Fibroblast of skin of right quadriceps (primary cell): ENCODE results near the gene ABCA6.
A peak's percentile ranks its signal among the peaks of the same experiment; 100 is the strongest.
"Not testable (repeated sequence)": the region's sequence is repeated elsewhere in the genome, so short reads cannot be mapped to it uniquely, and the experiment has no call there.

Source experiments
- DNase-seq: peaks from one replicate; pipeline ENCODE4 v3.0.0-alpha.2; 2013

The ABCA6 gene, protein sequence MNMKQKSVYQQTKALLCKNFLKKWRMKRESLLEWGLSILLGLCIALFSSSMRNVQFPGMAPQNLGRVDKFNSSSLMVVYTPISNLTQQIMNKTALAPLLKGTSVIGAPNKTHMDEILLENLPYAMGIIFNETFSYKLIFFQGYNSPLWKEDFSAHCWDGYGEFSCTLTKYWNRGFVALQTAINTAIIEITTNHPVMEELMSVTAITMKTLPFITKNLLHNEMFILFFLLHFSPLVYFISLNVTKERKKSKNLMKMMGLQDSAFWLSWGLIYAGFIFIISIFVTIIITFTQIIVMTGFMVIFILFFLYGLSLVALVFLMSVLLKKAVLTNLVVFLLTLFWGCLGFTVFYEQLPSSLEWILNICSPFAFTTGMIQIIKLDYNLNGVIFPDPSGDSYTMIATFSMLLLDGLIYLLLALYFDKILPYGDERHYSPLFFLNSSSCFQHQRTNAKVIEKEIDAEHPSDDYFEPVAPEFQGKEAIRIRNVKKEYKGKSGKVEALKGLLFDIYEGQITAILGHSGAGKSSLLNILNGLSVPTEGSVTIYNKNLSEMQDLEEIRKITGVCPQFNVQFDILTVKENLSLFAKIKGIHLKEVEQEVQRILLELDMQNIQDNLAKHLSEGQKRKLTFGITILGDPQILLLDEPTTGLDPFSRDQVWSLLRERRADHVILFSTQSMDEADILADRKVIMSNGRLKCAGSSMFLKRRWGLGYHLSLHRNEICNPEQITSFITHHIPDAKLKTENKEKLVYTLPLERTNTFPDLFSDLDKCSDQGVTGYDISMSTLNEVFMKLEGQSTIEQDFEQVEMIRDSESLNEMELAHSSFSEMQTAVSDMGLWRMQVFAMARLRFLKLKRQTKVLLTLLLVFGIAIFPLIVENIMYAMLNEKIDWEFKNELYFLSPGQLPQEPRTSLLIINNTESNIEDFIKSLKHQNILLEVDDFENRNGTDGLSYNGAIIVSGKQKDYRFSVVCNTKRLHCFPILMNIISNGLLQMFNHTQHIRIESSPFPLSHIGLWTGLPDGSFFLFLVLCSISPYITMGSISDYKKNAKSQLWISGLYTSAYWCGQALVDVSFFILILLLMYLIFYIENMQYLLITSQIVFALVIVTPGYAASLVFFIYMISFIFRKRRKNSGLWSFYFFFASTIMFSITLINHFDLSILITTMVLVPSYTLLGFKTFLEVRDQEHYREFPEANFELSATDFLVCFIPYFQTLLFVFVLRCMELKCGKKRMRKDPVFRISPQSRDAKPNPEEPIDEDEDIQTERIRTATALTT (N-terminal part only)

GRCh38 chr17:69141431-69142174 lies at the start of gene ABCA6:
TSS of gene ABCA6 (minus strand) at chr17:69141895. CDS start at chr17:69140703, 1,192 bp downstream.
- DNase-seq: peak; percentile 27

DNA sequence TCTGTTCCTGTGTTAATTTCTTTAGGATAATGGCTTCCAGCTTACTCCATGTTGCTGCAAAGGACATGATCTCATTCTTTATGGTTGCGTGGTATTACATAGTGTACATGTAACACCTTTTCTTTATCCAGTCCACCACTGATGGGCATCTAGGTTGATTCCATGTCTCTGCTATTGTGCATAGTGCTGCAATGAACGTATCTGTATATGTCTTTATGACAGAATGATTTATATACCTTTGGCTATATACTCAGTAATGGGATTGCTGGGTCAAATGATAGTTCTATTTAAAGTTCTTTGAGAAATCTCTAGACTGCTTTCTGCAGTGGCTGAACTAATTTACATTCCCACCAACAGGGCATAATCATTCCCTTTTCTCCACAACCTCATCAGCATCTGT lies 47.1 kb upstream of the ABCA6 start:
- no peak for DNase-seq

DNA sequence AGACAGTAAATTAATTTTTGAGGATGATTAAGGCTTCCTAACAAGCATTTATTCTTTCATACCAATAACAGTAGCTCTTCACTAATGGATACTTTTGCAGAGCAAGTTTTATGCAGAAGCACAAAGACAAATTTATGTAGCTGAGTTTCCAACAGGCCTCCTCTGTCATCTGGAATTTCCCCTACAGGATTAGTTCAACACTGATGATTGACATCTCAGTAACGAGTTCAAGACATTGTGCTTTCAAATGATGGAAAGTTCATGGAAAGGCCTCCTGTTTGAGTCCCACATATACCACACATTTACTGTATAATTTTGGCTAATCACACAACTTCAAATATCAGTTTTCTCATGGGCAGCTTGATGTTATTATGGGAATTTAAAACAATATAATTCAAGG lies 46.4 kb upstream of the ABCA6 start:
- DNase-seq: no peak

DNA sequence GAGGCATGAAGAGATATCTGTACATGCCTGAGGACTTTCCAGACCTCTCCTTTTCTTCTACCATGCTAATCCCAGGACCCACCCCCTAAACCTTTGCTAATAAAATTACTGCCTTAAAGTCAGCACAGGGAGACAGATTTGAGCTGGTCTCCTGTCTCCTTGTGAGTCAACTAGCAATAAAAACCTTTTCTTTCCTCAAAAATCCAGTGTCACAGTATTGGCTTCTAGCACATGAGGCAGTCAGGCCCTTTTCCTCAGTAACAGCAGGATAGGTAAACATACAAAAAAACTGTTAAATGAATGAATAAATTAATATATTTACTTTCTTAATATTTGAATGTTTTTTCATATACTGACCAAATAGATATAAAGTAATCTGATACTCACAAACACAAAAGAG lies 45.6 kb upstream of the ABCA6 start:
- no peak for DNase-seq

- DNase-seq: peak; percentile 27
These were observed 37.7 kb upstream of the ABCA6 start for GRCh38 chr17:69179227-69179952.

DNA sequence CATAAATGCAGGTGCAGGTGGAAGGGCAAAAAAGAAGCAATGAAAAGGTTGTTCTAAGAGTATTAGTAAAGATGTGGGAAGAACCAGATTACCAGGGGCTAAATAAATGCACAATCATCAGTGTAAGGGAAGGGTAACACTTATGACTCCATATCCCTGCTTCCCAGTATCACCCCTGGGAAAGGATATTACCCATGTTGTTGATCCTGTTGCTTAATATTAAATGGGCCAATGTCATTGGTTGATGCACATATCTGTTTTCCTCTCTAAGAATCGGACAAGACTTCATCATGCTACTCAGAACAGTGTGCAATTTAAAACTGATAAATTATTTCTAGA lies 34.7 kb upstream of the ABCA6 start:
- DNase-seq: no peak

GRCh38 chr17:69175625-69176456 lies 34.1 kb upstream of the ABCA6 start:
- peak; percentile 70 for DNase-seq

GRCh38 chr17:69175262-69175624 lies 33.5 kb upstream of the ABCA6 start:
- no peak for DNase-seq

DNA sequence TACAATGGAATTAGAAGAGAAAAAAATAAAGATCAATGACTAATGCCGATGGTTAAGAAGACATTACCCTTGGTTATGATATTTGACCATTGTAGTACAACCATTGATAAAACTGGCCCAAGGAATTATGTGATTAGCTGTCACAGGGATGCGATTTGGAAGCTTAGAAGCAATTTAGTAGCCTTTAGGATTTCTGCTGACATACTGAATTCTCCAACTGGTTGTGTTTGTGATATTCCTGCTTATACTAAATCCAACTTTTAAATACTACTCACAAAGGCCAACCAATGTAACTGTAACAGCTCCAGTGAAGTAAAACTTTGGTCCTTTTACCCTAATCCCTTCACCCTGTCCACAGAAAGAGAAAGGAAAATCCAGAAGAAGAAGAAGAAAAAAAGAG lies 31.4 kb upstream of the ABCA6 start:
- DNase-seq: no peak

DNA sequence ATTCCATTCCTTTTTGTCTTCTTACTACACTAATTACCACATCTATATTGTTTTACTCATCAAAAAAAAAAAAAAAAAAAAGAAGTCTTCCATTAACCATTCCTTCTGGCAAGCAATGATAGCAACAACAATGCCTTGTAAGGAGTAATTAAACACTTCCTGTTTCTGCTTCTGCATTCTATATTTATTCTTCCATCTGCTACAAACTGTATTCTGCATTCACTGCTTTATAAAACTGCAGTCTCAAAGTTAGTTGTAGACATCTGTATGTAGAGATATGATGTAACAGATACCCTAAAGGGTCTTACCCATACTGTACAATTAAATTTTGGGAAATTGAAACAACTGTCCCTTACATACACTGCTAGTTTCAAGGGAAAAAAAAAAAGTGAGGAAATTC lies 28.7 kb upstream of the ABCA6 start:
- no peak for DNase-seq

DNA sequence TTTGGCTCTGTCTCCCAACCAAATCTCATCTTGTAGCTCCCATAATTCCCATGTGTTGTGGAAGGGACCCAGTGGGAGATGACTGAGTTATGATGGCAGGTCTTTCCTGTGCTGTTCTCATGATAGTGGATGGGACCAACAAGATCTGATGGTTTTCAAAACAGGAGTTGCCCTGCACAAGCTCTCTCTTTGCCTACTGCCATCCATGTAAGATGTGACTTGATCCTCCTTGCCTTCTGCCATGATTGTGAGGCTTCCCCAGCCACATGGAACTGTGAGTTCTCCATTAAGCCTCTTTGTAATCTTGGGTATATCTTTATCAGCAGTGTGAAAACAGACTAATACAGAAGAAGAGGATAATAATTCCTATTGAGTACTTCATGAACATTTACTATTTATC lies 26.9 kb upstream of the ABCA6 start:
- DNase-seq: not testable (repeated sequence)

- no peak for DNase-seq
These were observed 25.3 kb upstream of the ABCA6 start for GRCh38 chr17:69166957-69167356.

GRCh38 chr17:69164206-69164605 lies 22.5 kb upstream of the ABCA6 start:
- DNase-seq: no peak

DNA sequence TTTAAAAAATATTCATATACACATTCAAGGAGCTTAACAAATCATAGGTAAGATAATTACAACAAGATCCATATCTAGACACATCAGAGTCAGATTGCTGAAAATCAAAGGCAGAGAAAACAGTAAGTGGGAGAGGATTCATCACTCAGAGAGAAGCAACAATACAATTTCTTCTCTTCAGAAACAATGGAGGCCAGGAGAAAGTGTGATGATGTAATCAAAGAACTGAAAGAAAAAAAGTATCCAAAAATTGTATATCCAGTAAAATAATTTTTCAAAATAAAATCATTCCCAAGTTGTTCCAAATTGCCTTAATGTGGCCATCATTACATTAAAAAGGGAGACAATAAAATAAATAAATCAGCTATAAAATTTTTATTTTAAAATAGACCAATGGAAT lies 17.7 kb upstream of the ABCA6 start:
- no peak for DNase-seq

DNA sequence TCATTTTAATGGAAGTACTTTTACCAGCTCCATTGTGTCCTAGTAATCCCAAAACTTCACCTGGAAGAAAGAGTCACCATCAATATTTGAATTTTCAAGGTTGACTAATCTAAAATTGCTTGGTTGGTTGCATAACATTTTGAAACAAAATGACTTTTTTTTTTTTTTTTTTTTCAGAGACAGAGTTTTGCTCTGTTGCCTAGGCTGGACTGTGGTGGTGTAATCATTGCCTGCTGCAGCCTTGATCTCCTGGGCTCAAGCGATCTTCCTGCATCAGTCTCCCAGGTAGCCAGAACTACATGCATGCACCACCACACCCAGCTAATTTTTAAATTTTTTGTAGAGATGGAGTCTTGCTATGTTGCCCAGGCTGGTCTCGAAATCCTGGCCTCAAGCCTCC lies 12.6 kb upstream of the ABCA6 start:
- DNase-seq: no peak

DNA sequence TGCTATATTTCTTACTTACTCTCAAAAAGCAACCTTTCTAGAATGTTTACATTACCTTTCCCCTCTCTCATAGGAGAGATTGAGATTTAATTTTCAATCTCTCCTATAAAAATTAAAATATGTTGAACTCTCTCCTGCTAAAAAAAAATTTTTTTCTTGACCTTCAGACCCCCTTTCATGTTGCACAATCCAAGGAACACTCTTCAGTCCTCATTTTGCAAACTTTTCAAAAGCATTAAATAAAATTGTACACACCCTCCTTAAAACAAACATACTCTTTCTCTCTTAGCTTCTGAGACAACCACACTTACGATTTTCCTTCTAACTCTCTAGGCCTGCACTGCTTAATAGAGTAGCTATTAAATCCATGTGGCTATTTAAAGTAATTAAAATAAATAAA lies 8.6 kb upstream of the ABCA6 start:
- no peak for DNase-seq

GRCh38 chr17:69147460-69147859 lies 5.8 kb upstream of the ABCA6 start:
- DNase-seq: no peak

DNA sequence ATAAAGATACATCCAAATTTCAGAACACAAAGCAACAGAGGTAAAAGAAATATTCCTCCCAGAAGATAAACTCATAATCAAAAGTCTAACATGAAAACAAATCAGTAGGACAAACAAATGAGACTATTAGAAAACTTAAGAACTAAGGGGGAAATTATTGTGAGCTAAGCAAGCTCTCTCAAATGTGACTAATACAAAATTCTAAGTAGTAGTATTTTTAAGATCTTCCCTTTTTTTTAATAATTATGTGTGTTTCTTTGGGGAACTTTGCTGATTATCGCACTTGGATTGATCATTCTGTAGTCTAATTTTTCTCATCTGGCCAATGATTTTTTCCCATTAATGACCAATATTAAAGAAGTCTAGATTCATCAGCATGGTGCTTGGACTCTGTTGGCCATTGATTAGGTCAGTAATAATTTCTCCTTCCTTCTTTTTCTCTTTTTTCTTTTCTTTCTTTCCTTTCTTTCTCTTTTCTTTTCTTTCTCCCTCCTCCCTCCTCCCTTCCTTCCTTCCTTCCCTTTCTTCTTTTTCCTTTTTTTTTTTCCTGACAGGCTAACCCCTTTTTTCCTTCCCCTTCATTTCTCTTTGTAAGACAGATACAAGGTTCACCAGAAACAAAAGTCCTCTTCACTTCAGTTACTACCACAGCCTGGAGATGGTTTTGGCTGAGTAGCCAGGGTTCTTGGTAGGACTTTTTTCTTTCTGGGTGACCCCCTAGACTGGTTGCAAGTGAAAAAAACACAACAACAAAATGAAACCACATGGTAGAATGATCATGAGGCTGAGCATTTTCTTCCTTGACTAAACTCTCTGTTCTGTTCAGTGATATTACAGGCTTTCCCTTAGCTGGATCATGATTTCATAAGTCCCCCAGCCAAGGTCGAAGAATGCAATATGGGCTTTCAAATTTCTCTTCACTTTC lies 2.9 kb upstream of the ABCA6 start:
- DNase-seq: no peak

DNA sequence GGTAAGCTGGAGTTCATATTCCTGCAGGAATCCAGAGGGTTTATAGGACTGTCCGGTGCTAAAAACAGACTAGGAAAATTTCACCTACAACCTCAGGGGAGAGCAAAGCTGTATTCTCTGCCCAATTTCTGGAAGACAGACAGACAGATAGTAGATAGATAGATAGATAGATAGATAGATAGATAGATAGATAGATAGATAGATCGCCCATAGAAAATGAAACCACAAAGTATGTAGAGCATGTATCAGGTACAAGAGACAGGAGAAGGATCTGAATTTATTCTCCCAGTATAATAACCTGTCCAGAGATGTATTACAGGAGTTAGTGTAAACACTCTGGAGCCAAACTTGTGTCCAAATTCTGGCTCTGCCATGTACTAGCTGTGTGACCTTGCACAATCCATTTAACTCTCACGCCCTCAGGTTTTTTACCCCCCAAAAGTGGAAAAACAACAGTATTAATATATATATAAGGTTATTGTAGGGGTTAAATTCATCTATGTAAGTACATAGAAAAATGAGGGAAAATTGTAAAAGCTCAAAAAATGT lies 2.1 kb upstream of the ABCA6 start:
- no peak for DNase-seq

- no peak for DNase-seq
These were observed 1.5 kb upstream of the ABCA6 start for GRCh38 chr17:69143151-69143550.
